ENCODE measurements around the gene LRRC74A.

LRRC74A gene

GRCh38 chr14:76784266-76784874 lies 41.8 kb upstream of the LRRC74A start:
- DNase-seq (ENCODE audit: low read depth in 1 of 2, low spot score in 1 of 2), result no peak
- no peak for TF ChIP-seq JUND (IDR thresholded peaks at IDR 0.05; ENCODE audit: low read depth)
- in situ Hi-C loops (cut with HindIII; ENCODE audit: low pct_unique_long_range_greater_than_20kb, low sequenced_read_pairs), result no loop called here

- in situ Hi-C loops (cut with HindIII; ENCODE audit: low pct_unique_long_range_greater_than_20kb, low sequenced_read_pairs), result no loop called here
- TF ChIP-seq JUND (IDR thresholded peaks at IDR 0.05; ENCODE audit: low read depth), result no peak
- peak; percentile 90 to 92 for DNase-seq (ENCODE audit: low read depth in 1 of 2, low spot score in 1 of 2)
These were observed 41.3 kb upstream of the LRRC74A start for GRCh38 chr14:76784881-76785280.

- TF ChIP-seq JUND (IDR thresholded peaks at IDR 0.05; ENCODE audit: low read depth), result no peak
- no peak for DNase-seq (ENCODE audit: low read depth in 1 of 2, low spot score in 1 of 2)
- in situ Hi-C loops (cut with HindIII; ENCODE audit: low pct_unique_long_range_greater_than_20kb, low sequenced_read_pairs), result no loop called here
These were observed 39.6 kb upstream of the LRRC74A start for GRCh38 chr14:76786601-76787000.

GRCh38 chr14:76792422-76792821 lies 33.8 kb upstream of the LRRC74A start:
- no peak for TF ChIP-seq JUND (IDR thresholded peaks at IDR 0.05; ENCODE audit: low read depth)
- in situ Hi-C loops (cut with HindIII; ENCODE audit: low pct_unique_long_range_greater_than_20kb, low sequenced_read_pairs), result no loop called here

GRCh38 chr14:76793324-76793723 lies 32.9 kb upstream of the LRRC74A start:
- DNase-seq (ENCODE audit: low read depth in 1 of 2, low spot score in 1 of 2), result no peak
- in situ Hi-C loops (cut with HindIII; ENCODE audit: low pct_unique_long_range_greater_than_20kb, low sequenced_read_pairs), result no loop called here
- no peak for TF ChIP-seq JUND (IDR thresholded peaks at IDR 0.05; ENCODE audit: low read depth)

More at GRCh38 chr14:76792422-76792821, 33.8 kb upstream of the LRRC74A start:
- DNase-seq (ENCODE audit: low read depth in 1 of 2, low spot score in 1 of 2), result no peak

GRCh38 chr14:76793956-76794355 lies 32.3 kb upstream of the LRRC74A start:
- in situ Hi-C loops (cut with HindIII; ENCODE audit: low pct_unique_long_range_greater_than_20kb, low sequenced_read_pairs), result no loop called here
- TF ChIP-seq JUND (IDR thresholded peaks at IDR 0.05; ENCODE audit: low read depth), result no peak
- no peak for DNase-seq (ENCODE audit: low read depth in 1 of 2, low spot score in 1 of 2)

- no peak for DNase-seq (ENCODE audit: low read depth in 1 of 2, low spot score in 1 of 2)
- in situ Hi-C loops (cut with HindIII; ENCODE audit: low pct_unique_long_range_greater_than_20kb, low sequenced_read_pairs), result no loop called here
- no peak for TF ChIP-seq JUND (IDR thresholded peaks at IDR 0.05; ENCODE audit: low read depth)
These were observed 19.8 kb upstream of the LRRC74A start for GRCh38 chr14:76806446-76806845.

- in situ Hi-C loops (cut with HindIII; ENCODE audit: low pct_unique_long_range_greater_than_20kb, low sequenced_read_pairs), result no loop called here
- no peak for DNase-seq (ENCODE audit: low read depth in 1 of 2, low spot score in 1 of 2)
- no peak for TF ChIP-seq JUND (IDR thresholded peaks at IDR 0.05; ENCODE audit: low read depth)
These were observed 18.2 kb upstream of the LRRC74A start for GRCh38 chr14:76808011-76808410.

- in situ Hi-C loops (cut with HindIII; ENCODE audit: low pct_unique_long_range_greater_than_20kb, low sequenced_read_pairs), result no loop called here
- DNase-seq (ENCODE audit: low read depth in 1 of 2, low spot score in 1 of 2), result no peak
- no peak for TF ChIP-seq JUND (IDR thresholded peaks at IDR 0.05; ENCODE audit: low read depth)
These were observed 17.2 kb upstream of the LRRC74A start for GRCh38 chr14:76808990-76809389.

- no peak for DNase-seq (ENCODE audit: low read depth in 1 of 2, low spot score in 1 of 2)
- in situ Hi-C loops (cut with HindIII; ENCODE audit: low pct_unique_long_range_greater_than_20kb, low sequenced_read_pairs), result no loop called here
- TF ChIP-seq JUND (IDR thresholded peaks at IDR 0.05; ENCODE audit: low read depth), result no peak
These were observed 15.7 kb upstream of the LRRC74A start for GRCh38 chr14:76810525-76810924.

- peak; percentile 63 to 74 for DNase-seq (ENCODE audit: low read depth in 1 of 2, low spot score in 1 of 2)
- in situ Hi-C loops (cut with HindIII; ENCODE audit: low pct_unique_long_range_greater_than_20kb, low sequenced_read_pairs), result no loop called here
- no peak for TF ChIP-seq JUND (IDR thresholded peaks at IDR 0.05; ENCODE audit: low read depth)
These were observed 15.2 kb upstream of the LRRC74A start for GRCh38 chr14:76810953-76811400.

GRCh38 chr14:76811561-76811960 lies 14.6 kb upstream of the LRRC74A start:
- peak in 1 of 2 experiments; percentile 22 for DNase-seq (ENCODE audit: low read depth in 1 of 2, low spot score in 1 of 2)
- no peak for TF ChIP-seq JUND (IDR thresholded peaks at IDR 0.05; ENCODE audit: low read depth)
- in situ Hi-C loops (cut with HindIII; ENCODE audit: low pct_unique_long_range_greater_than_20kb, low sequenced_read_pairs), result no loop called here

GRCh38 chr14:76812093-76812421 lies 14.2 kb upstream of the LRRC74A start:
- DNase-seq (ENCODE audit: low read depth in 1 of 2, low spot score in 1 of 2), result peak; percentile 37 to 44
- in situ Hi-C loops (cut with HindIII; ENCODE audit: low pct_unique_long_range_greater_than_20kb, low sequenced_read_pairs), result no loop called here
- TF ChIP-seq JUND (IDR thresholded peaks at IDR 0.05; ENCODE audit: low read depth), result no peak

Data from T47D (cell line).